Activated naive CD4-positive, alpha-beta T cell treated with anti-CD3 and anti-CD28 coated beads, Interleukin-2, amount 50 U/mL, for 72 hours (primary cell): ENCODE results near the gene PDP2. TPM values are rescaled to one million over a fixed set of nuclear protein-coding genes. Genes with fewer than 3 reads are reported as not detected.

Source experiments
- ATAC-seq, 2 donors: fragments of 150-1000 bp; cut with Tn5 transposase; 2 replicates each; pipeline ENCODE4 v1.10.0; 2021; ENCODE audit warnings: mild to moderate bottlenecking in 2 of 2, moderate library complexity in 2 of 2
- DNase-seq, 2 donors: peaks; one replicate each; pipeline ENCODE4 v3.0.0; 2021 to 2022; ENCODE audit warnings: low spot score in 2 of 2
- H3K27ac Mint-ChIP-seq, 2 donors: one replicate each; pipeline ENCODE4 v1.8.0; 2022; ENCODE audit warnings: mild to moderate bottlenecking in 2 of 2, mixed read lengths in 2 of 2
- H3K36me3 Mint-ChIP-seq, 2 donors: one replicate each; pipeline ENCODE4 v1.8.0; 2022; ENCODE audit warnings: mixed read lengths in 2 of 2
- H3K9me3 Mint-ChIP-seq, 2 donors: one replicate each; pipeline ENCODE4 v1.8.0; 2022; ENCODE audit warnings: mixed read lengths in 2 of 2
- total RNA-seq, 2 donors: library from RNA; stranded (reverse); gene quantifications; one replicate each; pipeline ENCODE4 v1.2.3, GENCODE V29; 2022

PDP2 gene
- total RNA-seq, 2 donors from 2014 or later = 28.7 to 65.1 TPM

DNA sequence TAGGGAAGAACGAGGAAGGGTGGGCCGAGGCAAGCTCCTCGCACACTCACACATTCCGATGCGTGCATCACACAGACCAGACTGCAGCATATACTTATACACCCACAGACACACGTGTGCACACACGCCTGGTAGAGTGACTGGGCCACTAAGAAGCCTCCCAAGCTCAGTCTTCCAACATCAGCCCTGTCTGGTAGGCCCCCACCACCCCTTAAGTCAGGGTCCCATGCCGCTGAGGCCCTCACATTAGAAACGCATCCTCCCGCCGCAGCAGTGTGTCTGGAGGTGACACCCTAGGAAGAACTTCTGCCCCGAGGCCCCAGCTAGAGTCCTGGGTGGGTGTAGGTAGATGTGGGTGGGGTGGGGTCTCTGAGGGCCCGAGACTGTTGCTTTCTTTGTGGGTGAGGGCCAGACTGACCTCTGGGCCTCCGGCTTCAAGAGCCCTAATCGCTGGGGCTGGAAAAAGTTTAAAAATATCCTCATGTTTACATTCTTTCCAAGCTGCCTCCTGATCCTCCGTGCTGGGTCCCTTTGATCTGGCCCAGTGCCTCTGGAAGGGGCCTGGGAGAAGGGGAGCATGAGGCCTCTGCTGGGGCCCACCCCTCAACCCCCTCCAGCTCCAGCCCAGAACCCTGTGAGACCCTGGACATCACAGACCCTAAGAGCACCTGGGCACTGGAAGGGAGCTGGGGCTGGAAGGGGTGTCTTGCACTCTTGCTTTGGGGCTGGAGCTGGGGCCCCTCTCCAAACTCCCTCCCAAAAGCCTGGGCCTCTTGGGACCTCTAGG, 24.7 kb downstream of the PDP2 start:
- no peak for ATAC-seq
- DNase-seq = no peak
- H3K9me3 Mint-ChIP-seq = no peaks in the 10 kb centered on the region
- H3K36me3 Mint-ChIP-seq = no peaks in the 10 kb centered on the region
- H3K27ac Mint-ChIP-seq = peak overlapping the region in 1 of 2 donors; percentile 8

DNA sequence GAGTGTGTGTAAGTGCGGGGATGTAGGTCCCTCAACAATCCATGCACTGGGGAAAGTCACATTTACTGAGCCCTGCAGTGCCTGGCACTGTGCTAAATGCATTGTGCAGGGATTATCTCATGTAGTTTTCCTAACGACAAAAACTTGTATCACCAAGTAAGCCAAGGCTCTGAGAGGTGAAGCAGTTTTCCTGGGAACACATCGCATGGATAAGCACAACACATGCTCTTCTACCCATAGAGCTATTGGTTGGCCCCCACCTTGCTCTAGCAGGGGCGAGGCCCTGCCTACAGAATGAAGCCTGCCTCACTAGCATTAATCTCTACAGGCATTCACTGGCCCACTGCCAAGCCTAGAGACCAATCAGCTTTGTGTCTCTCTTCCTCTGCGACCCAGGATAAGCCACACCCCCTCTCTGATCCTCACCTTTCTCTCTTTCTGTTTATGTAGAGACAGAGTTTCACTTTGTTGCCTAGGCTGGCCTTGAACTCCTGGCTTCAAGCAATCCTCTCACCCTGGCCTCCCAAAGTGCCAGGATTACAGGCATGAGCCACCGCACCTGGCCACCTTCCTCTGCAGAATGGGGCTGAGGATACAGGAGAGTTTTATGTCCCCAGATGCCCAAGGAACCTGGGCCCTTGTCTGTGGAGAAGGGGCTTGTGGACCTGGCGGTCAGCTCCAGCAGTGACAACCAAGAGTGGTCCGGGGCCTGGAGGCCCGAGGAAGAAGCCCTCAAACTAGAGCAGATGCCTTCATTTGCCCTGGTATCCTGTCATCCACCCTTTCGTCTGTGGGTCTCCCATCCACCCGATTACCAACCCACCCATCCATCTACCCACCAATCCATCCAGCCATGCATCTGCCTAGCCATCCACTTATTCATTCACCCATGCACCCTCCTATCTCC, 25.6 kb downstream of the PDP2 start:
- Mint-ChIP-seq H3K27ac (peak overlapping the region; percentile 8 to 86), H3K36me3 (no peaks in the 10 kb centered on the region), H3K9me3 (no peaks in the 10 kb centered on the region)
- ATAC-seq (peak; percentile 33 to 80), DNase-seq (peak in 1 of 2 donors; percentile 54)

DNA sequence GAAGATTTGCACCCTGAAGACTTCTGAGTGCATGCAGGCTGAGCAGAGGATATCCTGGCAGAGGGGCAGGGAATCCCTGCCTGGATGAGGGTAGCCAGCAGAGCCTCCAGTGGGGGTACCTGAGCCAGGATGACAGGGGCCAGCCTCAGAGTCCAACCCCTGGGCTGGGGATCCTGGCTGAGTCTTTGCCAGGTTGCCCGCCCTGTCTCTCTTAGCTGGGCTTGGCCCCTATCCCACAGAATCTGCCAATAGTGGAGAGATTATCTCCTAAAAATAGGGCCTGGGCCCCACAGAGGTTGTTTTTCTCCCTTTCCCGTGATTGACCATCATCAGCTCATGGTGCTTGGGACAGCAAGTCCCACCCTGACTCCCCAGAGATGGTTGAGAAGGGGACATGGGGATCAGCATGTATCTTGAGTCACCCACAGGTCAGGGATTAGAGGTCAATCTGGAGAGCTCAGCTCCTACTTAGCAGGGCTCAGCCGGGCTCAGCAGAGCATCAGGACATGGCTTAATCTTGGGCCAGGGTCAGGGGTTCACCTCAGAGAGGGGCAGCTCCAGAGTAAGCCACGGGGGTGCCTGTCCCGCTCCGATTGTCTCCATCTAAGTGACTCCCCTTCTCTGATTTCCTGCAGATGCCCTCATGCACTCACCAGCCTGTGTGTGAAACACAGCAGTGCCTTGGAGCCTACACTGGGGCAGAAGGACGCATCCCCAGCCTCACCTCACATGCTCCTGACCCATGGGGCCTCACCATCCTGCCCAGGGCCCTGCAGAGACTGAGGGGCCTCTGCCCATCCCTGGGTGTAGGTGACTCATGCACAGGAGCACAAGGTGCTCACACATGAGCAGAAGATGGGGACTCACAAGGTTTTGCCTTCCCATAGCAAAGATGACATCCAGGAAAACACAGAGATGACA, 26.9 kb downstream of the PDP2 start:
- no peak for DNase-seq
- Mint-ChIP-seq H3K36me3 (no peaks in the 10 kb centered on the region), H3K27ac (no peak overlapping the region), H3K9me3 (no peaks in the 10 kb centered on the region)
- ATAC-seq = no peak

DNA sequence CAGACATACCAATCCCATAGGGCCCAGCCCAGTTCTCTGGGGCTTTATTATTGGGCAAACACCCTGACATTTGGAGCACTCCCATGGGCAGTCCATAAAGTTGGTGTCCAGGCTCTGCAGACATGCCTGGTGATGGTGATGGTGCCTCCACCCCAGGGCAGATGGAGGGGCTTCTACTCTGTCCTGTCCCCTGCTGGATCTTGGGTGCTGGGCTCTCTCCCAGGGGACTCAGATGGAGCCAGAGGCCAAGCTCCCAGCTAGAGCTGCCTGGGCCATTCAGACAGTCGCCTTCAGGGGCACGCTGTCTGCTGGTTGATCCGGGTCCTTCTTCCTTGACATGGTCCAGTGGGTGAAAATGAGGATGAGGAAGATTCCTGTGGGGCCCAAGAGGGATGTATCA, 27.8 kb downstream of the PDP2 start:
- DNase-seq = no peak
- no peak for ATAC-seq
- no peaks in the 10 kb centered on the region for H3K36me3 Mint-ChIP-seq
- no peaks in the 10 kb centered on the region for H3K9me3 Mint-ChIP-seq
- no peak overlapping the region for H3K27ac Mint-ChIP-seq

DNA sequence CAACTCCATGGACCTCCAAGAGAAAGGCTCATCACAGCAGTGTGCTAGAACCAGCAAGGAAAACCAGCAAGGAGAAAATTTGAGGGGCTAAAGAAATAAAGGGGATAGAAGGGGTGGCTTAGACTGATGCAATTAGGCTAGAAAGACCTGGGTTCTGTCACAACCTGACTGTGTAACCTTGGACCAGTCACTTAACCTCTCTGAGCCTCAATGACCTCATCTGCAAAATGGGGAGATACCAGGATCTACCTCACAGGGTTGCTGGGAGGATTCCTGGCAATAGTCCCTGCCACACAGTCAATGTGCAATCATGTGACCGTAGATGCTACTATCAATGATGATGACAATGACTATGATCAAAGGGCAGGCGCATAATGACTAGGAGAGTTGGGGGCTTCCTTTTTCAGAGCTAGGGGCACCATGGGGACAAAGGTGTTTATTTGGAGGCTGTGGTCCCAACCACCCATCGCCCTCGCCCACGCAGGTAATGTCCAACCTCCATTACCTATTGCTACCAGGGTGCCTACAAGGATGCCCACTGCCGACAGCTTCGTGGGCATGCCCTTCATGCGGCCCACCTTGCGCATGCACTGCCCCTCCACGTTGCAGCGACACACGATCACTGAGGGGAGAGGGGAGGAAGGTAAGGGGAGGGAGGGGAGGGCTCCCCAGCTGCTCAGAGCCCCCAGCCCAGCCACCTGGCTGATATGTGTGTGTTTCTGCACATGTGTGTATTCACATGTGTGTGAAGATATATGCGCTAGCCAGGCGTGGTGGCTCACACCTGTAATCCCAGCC, 28.6 kb downstream of the PDP2 start:
- Mint-ChIP-seq H3K27ac (no peak overlapping the region), H3K36me3 (no peaks in the 10 kb centered on the region), H3K9me3 (no peaks in the 10 kb centered on the region)
- ATAC-seq = peak in 1 of 2 donors; percentile 46
- DNase-seq = no peak

DNA sequence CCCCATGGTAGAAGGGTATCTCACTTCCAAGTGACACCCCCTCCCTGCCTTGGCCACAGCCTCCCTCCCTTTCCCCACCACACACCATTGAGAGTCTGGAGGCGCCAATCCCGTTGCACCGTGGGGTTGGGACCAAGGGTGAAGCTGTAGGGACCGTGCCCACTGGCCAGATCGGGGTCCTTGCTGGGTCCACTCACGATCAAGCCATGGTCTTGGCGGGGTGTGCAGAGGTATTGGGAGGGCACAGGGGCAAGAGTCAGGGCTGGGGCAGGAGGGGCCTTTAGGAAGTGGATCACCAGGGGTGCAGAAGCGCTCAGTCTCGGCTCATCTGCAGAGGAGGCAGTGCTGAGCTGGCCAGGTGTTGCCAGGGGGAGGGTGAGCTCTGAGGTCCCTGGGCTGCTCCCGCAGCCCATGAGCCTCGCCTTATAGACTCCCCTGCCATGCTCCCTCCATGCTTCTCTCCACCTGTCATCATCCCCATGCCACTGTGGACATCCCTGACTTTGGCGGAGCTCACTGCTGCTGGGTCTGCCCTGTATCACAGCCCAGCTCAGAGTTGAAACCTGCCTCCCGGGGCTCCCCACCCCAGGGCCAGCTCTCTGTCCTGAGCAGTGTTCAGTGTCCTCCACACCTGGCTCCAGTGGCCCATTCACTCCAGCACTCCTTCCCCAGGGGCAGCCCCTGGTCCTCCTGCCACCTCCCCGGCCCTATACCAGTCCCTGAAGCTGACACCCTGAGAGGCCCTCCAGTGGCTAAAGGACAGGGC, 30.0 kb downstream of the PDP2 start:
- DNase-seq = no peak
- ATAC-seq = no peak
- H3K9me3 Mint-ChIP-seq = no peaks in the 10 kb centered on the region
- H3K27ac Mint-ChIP-seq = no peak overlapping the region
- H3K36me3 Mint-ChIP-seq = no peaks in the 10 kb centered on the region

DNA sequence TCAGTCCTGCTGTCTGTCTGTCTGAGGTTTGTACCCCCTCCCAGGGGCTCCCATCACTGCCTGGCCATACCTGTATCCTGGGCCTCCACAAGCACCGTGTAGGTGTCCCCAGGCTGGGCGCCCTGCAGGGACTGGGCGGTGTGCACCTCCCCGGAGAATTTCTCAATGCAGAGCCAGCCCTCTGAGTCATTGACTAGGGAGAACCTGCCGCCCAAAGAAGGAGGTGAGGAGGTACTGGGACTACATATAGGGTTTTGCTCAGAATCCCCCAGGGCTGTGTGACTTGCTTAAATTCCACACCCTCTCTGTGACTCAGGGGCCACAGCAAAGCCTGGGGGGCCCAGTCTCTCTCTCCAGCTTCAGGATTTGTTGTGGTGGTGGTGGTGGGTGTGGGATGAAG, 30.8 kb downstream of the PDP2 start:
- H3K9me3 Mint-ChIP-seq = no peaks in the 10 kb centered on the region
- no peaks in the 10 kb centered on the region for H3K36me3 Mint-ChIP-seq
- DNase-seq (no peak), ATAC-seq (peak; percentile 14 to 48)
- no peak overlapping the region for H3K27ac Mint-ChIP-seq

DNA sequence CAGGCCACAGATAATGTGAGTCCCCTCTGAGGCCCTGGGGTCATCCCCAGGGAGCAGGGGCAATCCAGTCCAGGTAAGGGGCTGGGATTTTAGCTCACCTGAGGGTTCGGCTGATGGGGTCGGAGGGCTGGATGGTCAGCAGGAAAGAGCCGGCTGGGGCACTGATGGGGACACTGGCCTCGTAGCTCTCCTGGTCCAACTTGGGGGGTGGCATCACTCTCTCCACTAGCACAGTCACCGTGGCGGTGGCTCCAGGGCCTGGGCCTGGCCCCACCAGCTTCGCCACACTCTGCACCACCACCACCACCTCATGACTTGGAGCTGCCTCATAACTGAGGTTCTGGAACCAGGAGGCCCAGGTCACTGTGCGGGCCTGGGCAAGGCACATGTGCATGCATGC, 31.5 kb downstream of the PDP2 start:
- DNase-seq (no peak), ATAC-seq (no peak)
- Mint-ChIP-seq H3K36me3 (no peaks in the 10 kb centered on the region), H3K9me3 (no peaks in the 10 kb centered on the region), H3K27ac (no peak overlapping the region)

DNA sequence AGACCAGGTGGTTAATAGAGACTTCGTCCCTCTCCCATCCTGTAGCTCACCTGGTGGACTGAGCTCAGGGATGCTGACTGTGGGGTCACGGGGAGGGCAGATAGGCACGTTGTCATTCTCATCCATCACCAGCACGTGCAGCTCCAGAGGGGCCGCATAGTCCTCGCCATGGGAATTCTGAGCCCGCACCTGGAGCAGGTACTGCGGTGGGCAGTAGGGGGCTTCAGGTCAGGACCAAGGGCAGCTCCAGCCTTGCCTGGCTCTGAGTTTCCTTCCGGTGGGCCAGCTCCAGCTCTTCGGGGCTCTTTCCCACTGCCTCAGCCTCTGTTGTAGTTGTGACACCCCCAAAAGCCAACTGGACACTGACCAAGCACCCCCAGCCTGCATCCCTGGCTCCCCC, 32.8 kb downstream of the PDP2 start:
- no peak overlapping the region for H3K27ac Mint-ChIP-seq
- H3K36me3 Mint-ChIP-seq = no peaks in the 10 kb centered on the region
- H3K9me3 Mint-ChIP-seq = no peaks in the 10 kb centered on the region
- ATAC-seq (no peak), DNase-seq (no peak)

DNA sequence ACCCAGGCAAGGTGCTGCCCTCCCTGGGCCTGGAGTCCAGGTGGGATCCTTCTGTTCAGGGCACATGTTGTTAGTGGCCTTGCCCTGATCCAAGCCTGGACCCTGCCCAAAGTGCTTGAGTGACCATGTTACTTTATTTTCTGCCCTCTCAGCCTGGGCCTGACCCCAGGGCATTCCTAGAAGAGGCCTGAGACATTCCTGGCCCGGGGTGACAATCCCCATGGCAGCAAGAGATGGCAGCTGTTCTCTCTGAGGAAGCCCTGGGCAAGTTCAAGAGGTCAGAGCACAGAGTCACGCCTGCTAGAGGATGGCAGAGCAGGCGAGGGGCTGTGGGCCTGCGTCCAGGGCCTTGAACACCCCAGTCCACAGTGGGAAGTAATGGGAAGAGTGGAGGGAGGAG, 33.4 kb downstream of the PDP2 start:
- no peak overlapping the region for H3K27ac Mint-ChIP-seq
- ATAC-seq = no peak
- no peaks in the 10 kb centered on the region for H3K36me3 Mint-ChIP-seq
- H3K9me3 Mint-ChIP-seq = no peaks in the 10 kb centered on the region
- no peak for DNase-seq

DNA sequence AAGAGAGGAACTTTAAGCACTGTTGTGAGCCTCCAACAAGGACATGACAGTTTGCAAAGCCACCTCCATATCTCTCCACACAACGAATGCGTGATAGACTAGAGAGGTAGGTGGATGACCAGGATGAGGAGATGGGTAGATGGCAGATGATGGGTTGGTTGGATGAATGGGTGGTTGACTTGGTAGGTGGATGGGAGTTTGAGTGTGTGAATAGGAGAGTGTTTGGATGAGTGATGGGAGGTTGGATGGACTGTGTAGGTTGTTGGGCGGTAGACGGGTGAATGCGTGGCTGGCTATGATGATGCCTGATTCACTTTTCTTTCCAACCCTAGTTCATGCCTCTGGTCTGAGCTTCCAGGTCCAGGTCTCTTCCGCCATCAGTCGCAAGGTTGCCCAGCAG, 34.2 kb downstream of the PDP2 start:
- no peak for ATAC-seq
- no peak for DNase-seq
- Mint-ChIP-seq H3K36me3 (no peaks in the 10 kb centered on the region), H3K27ac (peak overlapping the region in 1 of 2 donors; percentile 3), H3K9me3 (no peaks in the 10 kb centered on the region)

DNA sequence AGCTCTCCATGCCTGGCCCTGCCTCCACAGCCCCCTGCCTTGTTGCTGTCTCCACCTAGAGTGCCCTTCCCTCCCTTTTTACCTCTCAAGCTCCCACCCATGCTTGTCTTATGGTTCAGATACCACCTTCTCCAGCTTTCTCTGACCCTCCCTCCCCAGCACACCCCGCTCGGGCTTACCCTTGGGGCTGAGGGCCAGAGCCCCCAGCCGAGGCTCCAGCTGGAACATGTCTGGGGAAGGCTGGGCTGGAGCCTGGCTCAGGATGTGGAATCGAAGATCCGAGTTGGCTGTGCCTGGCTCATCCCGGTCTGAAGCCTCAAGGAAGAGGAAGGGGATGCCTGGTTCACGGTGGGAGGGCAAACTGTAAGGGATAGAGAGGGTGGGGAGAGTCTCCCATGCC, 34.7 kb downstream of the PDP2 start:
- Mint-ChIP-seq H3K36me3 (no peaks in the 10 kb centered on the region), H3K27ac (peak overlapping the region in 1 of 2 donors; percentile 3), H3K9me3 (no peaks in the 10 kb centered on the region)
- no peak for DNase-seq
- ATAC-seq = no peak

DNA sequence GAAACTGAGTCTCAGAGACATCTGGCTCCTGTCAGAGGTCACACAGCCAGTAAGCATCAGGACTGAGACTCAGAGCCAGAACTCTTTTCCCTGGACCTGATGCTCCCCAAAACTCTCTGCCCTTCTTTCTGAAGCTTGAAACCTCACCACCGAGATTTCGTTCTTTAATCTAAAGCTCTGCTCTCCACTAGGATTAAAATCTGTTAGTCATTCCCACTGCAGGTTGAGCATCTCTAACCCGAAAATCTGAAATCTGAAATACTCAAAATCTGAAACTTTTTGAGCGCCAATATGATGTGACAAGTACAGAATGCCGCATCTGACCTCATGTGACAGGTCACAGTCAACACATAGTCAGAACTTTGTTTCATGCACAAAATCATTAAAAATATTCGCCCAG, 36.2 kb downstream of the PDP2 start:
- Mint-ChIP-seq H3K27ac (no peak overlapping the region), H3K9me3 (no peaks in the 10 kb centered on the region), H3K36me3 (no peaks in the 10 kb centered on the region)
- no peak for ATAC-seq
- no peak for DNase-seq

DNA sequence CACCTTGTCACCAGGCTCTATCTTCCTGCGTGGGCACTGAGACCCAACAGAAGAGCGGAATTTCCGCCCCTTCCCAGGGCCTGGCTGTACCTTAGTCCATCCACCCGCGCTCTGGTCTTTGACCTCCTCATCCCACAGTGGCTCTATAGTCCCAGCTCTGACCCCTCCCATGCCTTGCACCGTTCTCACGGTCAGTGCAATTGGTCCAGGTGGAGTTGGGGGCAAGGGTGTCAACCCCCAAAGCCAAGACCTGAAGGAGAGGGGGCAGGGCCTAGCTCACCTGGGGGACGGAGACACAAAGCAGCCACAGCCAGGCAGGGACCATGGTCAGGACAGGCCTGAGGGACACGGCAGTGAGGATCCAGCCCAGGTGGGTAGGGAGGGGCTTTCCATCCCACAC, 37.4 kb downstream of the PDP2 start:
- no peaks in the 10 kb centered on the region for H3K9me3 Mint-ChIP-seq
- DNase-seq (no peak), ATAC-seq (no peak)
- no peaks in the 10 kb centered on the region for H3K36me3 Mint-ChIP-seq
- H3K27ac Mint-ChIP-seq = no peak overlapping the region

DNA sequence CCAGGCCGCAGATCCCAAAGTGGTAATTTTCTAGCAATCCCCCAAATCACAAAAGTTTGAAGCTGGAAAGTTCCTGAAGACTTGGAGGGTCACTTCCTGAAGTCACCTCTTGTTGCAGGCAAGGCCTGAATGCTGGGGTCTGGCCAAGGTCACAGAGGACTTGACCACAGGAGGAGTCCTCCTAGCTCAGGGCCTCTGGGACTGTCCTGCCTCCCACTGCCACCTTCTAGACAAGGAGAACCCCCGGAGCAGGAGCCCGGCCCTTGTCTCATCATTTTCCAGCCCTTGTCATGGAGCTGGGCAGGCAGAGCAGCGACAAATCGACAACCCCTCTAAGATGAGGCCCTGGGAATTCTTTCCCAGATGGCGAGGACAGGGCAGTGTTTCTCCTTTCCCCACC, 38.0 kb downstream of the PDP2 start:
- ATAC-seq (no peak), DNase-seq (no peak)
- Mint-ChIP-seq H3K9me3 (no peaks in the 10 kb centered on the region), H3K27ac (no peak overlapping the region), H3K36me3 (no peaks in the 10 kb centered on the region)
